ENCODE measurements around the gene SIGLEC12. TPM values are rescaled to one million over a fixed set of nuclear protein-coding genes. Genes with fewer than 3 reads are reported as not detected.
A peak's percentile ranks its signal among the peaks of the same experiment; 100 is the strongest.

Gene SIGLEC12
- total and polyA plus RNA-seq, 7 experiments from 2014 or later, result 0.09 to 0.29 (median 0.24) TPM; not detected in 3

- Mint-ChIP-seq H3K9me3 (peaks cover 0 to 5% (median 0%) of the 10 kb centered on the region in 11 donors), H3K27me3 (peaks cover 0 to 59% (median 5%) of the 10 kb centered on the region in 5 donors), H3K27ac (peak overlapping the region; percentile 49 to 88 (median 77)), H3K4me3 (peak overlapping the region; percentile 74 to 92 (median 83)), H3K36me3 (peaks cover 0 to 2% (median 0%) of the 10 kb centered on the region in 5 donors), H3K4me1 (peaks cover 22 to 43% (median 34%) of the 10 kb centered on the region in 7 donors)
- ChIA-PET POLR2A (interaction anchor here (1.8 kb wide), 1 partner anchor 76 kb away, joined by 4 read pairs; no protein-coding TSS in a partner anchor), CTCF (interaction anchor here (0.7 to 2.1 kb wide), 8 partner anchors 10 to 215 kb away, joined by 3 to 12 read pairs (median 4); no protein-coding TSS in a partner anchor)
- Histone ChIP-seq H3K27ac (ENCODE audit: low read depth, low read length) (peak overlapping the region; percentile 53), H3K27me3 (ENCODE audit: control insufficient read depth in 2 of 2, insufficient read depth in 2 of 2, low read length in 2 of 2) (peaks cover 0 to 4% of the 10 kb centered on the region in 2 donors), H3K9me3 (ENCODE audit: control insufficient read depth in 2 of 3, low read length in 3 of 3) (no peaks in the 10 kb centered on the region), H3K4me1 (ENCODE audit: control insufficient read depth in 2 of 2, insufficient read depth in 2 of 2, low read length in 2 of 2) (peaks cover 22 to 24% of the 10 kb centered on the region in 2 donors), H3K4me3 (ENCODE audit: low read length) (peak overlapping the region; percentile 31), H3K36me3 (ENCODE audit: control insufficient read depth in 2 of 3, insufficient read depth in 3 of 3, low read length in 3 of 3) (no peaks in the 10 kb centered on the region)
- DNase-seq, result peak; percentile 27 to 87 (median 68)
- peak; percentile 91 for ATAC-seq
- intact Hi-C loops (cut with micrococcal nuclease), result loop anchor here (1.0 to 2.0 kb wide), 7 partner anchors 19 to 333 kb away; partner anchors contain the start of genes ETFB (in 2 of the 2) and CTU1 (in 1 of the 2)
Observed at GRCh38 chr19:51441410-51442390, 59.9 kb downstream of the SIGLEC12 start.

Other genes starting within 250 kb of the SIGLEC12 start
- not detected for gene IGLON5, start 190.2 kb downstream of the SIGLEC12 start, total RNA-seq
- gene IGLON5, start 190.2 kb downstream of the SIGLEC12 start, polyA plus RNA-seq, result not detected
- gene VSIG10L, start 159.7 kb downstream of the SIGLEC12 start, total RNA-seq, result 1 to 10 TPM in 1 of 5 experiments, under 1 TPM in 3, not detected in 1; 0.13 to 1.1 (median 0.44) TPM
- gene VSIG10L, start 159.7 kb downstream of the SIGLEC12 start, polyA plus RNA-seq, result not detected
- gene ETFB, start 135.4 kb downstream of the SIGLEC12 start, total RNA-seq, result 10 to 100 TPM; 31.8 to 90.3 (median 47.1) TPM
- gene ETFB, start 135.4 kb downstream of the SIGLEC12 start, polyA plus RNA-seq, result 10 to 100 TPM; 78.0 to 83.7 TPM
- 10 to 100 TPM in 1 of 5 experiments, 1 to 10 TPM in 1, under 1 TPM in 1, not detected in 2; 0.32 to 13.3 (median 4.4) TPM for gene CLDND2, start 132.8 kb downstream of the SIGLEC12 start, total RNA-seq
- not detected for gene CLDND2, start 132.8 kb downstream of the SIGLEC12 start, polyA plus RNA-seq
- gene NKG7, start 129.1 kb downstream of the SIGLEC12 start, total RNA-seq, result 100 to 1,000 TPM in 1 of 5 experiments, 10 to 100 TPM in 2, 1 to 10 TPM in 2; 3.9 to 336 (median 62.3) TPM
- 1 to 10 TPM; 8.9 to 9.8 TPM for gene NKG7, start 129.1 kb downstream of the SIGLEC12 start, polyA plus RNA-seq
- gene LIM2, start 113.8 kb downstream of the SIGLEC12 start, total RNA-seq, result 1 to 10 TPM in 1 of 5 experiments, not detected in 4; 1.2 TPM
- not detected for gene LIM2, start 113.8 kb downstream of the SIGLEC12 start, polyA plus RNA-seq
- not detected for gene C19orf84, start 111.2 kb downstream of the SIGLEC12 start, total RNA-seq
- not detected for gene C19orf84, start 111.2 kb downstream of the SIGLEC12 start, polyA plus RNA-seq
- 10 to 100 TPM in 1 of 5 experiments, 1 to 10 TPM in 1, under 1 TPM in 3; 0.16 to 36.5 (median 0.65) TPM for gene SIGLEC10, start 84.2 kb downstream of the SIGLEC12 start, total RNA-seq
- under 1 TPM; 0.06 to 0.07 TPM for gene SIGLEC10, start 84.2 kb downstream of the SIGLEC12 start, polyA plus RNA-seq
- not detected for gene SIGLEC8, start 43.3 kb downstream of the SIGLEC12 start, total RNA-seq
- not detected for gene SIGLEC8, start 43.3 kb downstream of the SIGLEC12 start, polyA plus RNA-seq
- not detected for gene CEACAM18, start 23.3 kb downstream of the SIGLEC12 start, total RNA-seq
- not detected for gene CEACAM18, start 23.3 kb downstream of the SIGLEC12 start, polyA plus RNA-seq
- gene SIGLEC6, start 29.9 kb upstream of the SIGLEC12 start, total RNA-seq, result 1 to 10 TPM in 1 of 5 experiments, under 1 TPM in 4; 0.46 to 2.5 (median 0.64) TPM
- gene SIGLEC6, start 29.9 kb upstream of the SIGLEC12 start, polyA plus RNA-seq, result not detected
- 10 to 100 TPM in 3 of 5 experiments, 1 to 10 TPM in 2; 6.8 to 19.1 (median 10.2) TPM for gene ZNF175, start 69.5 kb upstream of the SIGLEC12 start, total RNA-seq
- gene ZNF175, start 69.5 kb upstream of the SIGLEC12 start, polyA plus RNA-seq, result 1 to 10 TPM; 2.6 to 4.8 TPM
- gene SIGLEC5, start 128.6 kb upstream of the SIGLEC12 start, total RNA-seq, result 1 to 10 TPM in 1 of 5 experiments, under 1 TPM in 1, not detected in 3; 0.24 to 2.4 TPM
- not detected for gene SIGLEC5, start 128.6 kb upstream of the SIGLEC12 start, polyA plus RNA-seq
- gene SIGLEC14, start 145.0 kb upstream of the SIGLEC12 start, total RNA-seq, result 10 to 100 TPM in 1 of 5 experiments, 1 to 10 TPM in 3, not detected in 1; 1.1 to 43.8 (median 1.8) TPM
- gene SIGLEC14, start 145.0 kb upstream of the SIGLEC12 start, polyA plus RNA-seq, result under 1 TPM in 1 of 2 donors, not detected in 1; 0.08 TPM
- gene SPACA6, start 191.5 kb upstream of the SIGLEC12 start, total RNA-seq, result 10 to 100 TPM in 1 of 5 experiments, 1 to 10 TPM in 4; 7.2 to 11.5 (median 8.0) TPM
- 1 to 10 TPM; 2.0 to 4.9 TPM for gene SPACA6, start 191.5 kb upstream of the SIGLEC12 start, polyA plus RNA-seq
- gene HAS1, start 222.2 kb upstream of the SIGLEC12 start, total RNA-seq, result not detected
- gene HAS1, start 222.2 kb upstream of the SIGLEC12 start, polyA plus RNA-seq, result under 1 TPM; 0.11 to 0.90 TPM